HG02588 (cell line): ENCODE results near the gene CLPTM1L.
A peak's percentile ranks its signal among the peaks of the same experiment; 100 is the strongest.

Source experiments
- ATAC-seq: cut with Tn5 transposase; IDR thresholded peaks from one replicate; pipeline ENCODE4 v1.9.1; 2021; ENCODE audit warnings: mild to moderate bottlenecking, moderate library complexity; ENCODE audit not compliant: unreplicated experiment

CLPTM1L gene, protein sequence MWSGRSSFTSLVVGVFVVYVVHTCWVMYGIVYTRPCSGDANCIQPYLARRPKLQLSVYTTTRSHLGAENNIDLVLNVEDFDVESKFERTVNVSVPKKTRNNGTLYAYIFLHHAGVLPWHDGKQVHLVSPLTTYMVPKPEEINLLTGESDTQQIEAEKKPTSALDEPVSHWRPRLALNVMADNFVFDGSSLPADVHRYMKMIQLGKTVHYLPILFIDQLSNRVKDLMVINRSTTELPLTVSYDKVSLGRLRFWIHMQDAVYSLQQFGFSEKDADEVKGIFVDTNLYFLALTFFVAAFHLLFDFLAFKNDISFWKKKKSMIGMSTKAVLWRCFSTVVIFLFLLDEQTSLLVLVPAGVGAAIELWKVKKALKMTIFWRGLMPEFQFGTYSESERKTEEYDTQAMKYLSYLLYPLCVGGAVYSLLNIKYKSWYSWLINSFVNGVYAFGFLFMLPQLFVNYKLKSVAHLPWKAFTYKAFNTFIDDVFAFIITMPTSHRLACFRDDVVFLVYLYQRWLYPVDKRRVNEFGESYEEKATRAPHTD

DNA sequence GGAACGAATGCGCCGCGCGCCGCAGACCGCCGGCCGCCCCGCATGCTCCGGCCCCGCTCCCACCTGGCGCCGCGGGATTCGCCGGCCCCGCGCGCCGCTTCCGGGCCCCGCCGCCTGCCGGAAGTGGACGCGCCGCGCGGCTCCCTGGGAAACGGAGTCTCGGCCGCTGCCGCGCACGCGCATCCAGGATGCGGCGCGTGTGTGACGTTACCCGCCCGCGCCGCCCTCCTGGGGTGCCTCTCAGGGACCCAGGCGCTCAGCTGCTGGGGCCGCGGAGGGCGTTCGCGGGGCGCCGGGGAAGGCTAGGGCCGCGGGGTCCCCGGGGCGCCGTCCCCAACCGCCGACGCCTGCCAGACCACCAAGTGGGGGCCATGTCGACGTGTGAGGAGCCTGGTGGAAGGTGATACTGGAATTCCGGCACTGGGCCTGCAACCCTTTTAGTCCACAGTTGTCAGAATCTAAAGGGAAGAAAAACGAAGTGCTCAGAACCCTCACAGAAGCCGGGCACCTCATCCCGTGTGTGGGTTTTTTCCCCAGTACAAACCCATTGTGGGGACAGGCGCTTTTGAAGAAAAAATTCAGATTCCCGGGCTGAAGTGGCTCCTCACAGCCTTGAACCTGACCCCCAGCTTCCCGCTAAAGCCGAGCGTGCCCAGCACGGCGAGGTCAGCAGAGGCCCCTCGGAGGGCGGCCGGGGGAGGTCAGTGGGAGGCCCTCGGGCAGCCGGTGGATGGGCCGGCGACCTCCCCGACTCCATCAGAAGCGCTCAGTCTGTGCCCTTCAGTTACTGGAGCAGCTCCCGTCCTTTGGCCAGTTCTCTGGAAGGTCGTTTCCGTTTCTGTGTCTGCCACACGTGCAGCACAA, at the start of gene CLPTM1L:
CLPTM1L (minus strand) TSS at position 125 of the 864 bp plus-strand sequence. CDS start 258 bp downstream, outside the sequence.
- ATAC-seq: peak; percentile 77

DNA sequence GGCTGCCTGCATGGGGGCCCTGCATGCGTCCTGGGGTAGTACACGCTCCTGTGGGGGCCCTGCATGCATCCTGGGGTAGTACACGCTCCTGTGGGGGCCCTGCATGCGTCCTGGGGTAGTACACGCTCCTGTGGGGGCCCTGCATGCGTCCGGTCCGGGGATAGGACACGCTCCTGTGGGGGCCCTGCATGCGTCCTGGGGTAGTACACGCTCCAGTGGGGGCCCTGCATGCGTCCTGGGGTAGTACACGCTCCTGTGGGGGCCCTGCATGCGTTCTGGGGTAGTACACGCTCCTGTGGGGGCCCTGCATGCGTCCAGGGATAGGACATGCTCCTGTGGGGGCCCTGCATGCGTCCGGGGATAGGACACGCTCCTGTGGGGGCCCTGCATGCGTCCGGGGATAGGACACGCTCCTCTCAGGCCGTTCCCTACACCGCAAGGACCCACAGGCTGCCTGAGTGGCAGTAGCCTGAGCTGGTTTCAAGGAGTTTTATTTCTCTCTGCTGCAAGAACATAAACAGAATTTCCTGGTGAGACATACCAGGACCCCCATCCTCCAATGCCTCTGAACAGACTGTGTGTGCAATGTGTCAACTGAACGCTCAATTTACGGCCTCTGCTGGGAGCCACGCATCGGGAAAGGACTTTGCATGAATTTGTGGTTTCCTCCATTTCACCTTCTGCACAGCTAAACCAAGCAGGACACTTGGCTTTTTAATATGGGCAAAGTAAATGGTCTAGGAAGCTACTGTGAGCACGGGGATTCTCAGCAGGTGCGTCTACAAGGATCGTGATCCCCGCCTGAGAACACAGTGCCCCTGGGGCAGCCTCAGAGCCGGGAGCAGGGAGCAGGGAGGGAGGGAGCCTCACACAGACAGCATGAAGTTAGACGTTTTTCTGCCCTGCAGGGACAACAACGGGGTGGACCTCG, 48.9 kb upstream of the CLPTM1L start:
- no peak for ATAC-seq

DNA sequence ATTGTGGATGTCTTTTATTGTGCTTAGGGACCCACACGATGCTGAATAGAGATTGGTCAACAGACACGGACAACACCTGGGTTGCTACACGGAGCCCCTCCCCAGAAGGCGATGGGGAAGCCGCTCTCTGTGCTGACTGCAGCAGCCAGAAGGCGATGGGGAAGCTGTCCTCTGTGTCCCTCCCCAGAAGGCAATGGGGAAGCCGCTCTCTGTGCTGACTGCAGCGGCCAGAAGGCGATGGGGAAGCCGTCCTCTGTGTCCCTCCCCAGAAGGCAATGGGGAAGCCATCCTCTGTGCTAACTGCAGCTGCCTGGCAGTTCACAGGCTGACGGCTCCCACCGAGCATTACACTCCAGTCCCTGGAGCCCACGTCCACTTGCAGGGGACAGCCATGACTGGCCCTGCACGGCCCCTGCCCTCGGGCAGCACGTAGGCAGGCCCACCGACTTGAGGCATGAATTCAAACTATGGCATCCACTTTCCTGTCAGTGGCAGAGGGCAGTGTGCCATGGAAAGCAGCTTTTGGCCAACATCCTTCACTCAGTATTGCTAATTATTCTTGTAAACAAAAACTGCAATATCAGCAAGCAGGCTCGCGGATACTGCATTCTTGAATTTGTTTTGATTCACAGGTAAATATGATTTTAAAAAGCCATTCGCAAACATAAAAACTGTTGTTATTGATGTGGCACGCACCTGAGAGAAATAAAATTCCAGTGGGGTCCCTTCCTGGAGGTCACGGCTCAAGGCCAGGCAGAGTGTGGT, 48.1 kb upstream of the CLPTM1L start:
- ATAC-seq: no peak

DNA sequence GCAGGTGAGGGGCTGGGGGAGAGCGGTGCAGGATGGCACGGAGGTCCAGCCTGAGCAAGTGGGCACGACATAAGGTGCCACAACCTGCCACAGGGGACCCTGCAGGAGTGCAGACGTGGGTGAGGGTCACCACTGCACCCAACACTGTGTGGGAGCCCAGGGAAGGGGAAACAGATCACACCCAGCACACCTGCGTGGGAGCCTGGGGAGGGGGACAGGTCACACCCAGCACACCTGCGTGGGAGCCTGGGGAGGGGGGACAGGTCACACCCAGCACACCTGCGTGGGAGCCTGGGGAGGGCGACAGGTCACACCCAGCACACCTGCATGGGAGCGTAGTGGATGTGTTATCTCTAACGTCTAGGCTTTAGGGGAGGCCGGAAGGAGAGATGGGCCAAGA, 47.4 kb upstream of the CLPTM1L start:
- ATAC-seq: no peak

DNA sequence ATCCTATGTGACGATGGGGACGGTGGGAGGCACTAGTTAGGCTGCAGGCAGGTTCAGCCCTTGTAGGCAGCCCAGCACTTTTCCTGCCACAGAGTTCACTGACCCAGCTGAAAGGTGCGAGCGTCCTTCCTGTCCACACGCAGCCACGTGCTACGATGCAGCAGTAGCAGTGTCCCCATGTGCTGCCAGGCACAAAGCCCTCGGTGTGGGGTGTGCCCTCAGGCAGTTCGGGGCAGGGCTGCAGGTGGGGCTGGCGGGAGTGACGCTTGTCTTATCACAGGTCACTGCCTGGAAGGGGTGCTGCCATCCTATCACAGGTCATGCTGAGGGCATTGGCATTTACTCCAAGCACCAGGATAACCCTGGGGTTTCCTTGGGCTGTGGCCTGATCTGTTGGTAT, 46.8 kb upstream of the CLPTM1L start:
- no peak for ATAC-seq

DNA sequence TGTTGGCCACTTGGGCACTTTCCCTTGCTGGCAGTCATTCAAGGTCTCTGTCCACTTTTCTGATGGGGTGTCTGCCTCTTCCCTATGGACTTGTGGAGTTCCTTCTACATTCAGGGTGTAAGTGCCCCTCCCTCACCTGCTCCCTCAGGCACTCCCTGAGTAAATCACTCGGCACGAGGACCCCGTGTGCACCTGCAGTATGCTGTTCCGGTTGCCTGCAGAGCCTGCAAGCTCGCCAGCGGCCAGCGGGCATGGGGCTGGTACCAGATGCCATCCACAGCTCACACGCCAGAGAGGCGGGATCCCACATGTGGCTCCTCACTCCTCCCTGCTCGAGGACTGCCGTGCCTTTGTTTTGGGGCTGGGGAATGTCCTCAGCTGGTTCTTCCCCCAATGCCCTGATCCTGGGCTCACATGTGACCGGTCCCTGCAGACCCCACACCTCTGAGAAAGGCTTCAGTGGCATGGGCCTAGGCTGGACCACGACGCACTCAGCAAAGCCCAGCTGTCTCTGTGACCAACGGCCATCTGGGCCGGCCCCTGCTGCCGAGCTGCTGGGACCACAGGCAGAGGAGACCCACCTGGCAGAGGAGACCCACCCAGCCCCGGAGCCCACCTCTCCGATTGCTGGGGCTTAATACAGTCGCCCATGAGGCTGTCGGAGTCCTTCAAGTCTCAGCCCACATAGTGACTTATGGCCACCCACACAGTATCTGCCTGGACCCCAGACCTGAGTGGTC, 46.1 kb upstream of the CLPTM1L start:
- ATAC-seq: no peak

DNA sequence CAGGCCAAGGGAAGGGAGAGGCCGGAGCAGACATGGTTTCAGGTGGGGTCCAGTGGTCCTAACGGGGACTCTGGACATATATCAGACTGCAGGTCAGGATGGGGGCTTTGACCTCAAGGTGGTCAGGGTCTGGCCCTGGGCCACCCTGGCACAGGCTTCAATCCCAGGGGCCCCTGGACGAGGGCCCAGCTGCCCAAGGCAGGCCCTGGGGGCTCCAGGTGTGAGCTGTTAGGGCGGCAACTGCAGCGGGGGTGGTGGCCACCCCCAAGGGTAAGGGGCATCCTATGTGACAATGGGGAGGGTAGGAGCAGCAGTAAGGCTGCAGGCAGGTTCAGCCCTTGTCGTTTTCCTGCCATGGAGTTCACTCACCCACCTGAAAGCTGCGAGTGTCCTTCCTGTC, 45.4 kb upstream of the CLPTM1L start:
- no peak for ATAC-seq

DNA sequence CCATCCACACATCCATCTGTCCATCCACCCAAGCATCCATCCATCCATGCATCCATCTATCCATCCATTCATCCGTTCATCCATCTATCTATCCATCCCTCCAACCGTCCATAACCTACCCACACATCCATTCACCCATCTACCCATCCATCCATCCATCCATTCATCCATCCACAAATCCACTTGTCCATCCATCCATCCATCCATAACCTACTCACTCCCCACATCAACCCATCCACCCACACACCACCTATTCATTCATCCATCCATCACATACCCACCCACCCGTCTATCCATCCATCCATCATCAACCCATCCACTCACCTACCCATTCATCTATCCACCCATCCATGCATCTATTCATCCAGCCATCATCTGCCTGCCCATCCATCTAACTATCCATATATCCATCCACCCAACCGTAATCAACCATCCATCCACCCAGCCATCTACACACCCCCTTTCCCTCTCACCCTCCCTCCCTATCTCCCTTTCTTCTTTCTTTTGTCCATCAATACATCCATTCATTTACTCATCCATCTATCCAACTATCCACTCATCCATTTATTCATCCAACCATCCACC, 43.6 kb upstream of the CLPTM1L start:
- no peak for ATAC-seq

DNA sequence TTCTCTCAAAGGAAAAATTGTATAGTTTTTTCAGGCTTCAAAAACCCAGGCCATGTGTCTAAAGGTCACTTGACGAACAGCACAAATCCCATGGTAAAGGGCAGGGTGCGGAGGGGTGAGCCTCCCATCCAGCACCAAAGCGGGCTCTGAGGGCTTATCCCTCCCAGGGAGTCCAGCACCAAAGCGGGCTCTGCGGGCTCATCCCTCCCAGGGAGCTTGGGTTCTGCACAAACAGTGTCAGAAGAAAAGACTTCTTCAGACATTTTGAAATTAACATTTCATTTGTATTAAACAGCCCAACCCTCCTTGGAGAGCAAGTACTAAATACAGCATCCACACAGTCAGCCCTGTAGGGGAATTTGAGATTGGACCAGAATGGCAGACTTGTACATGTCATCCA, 43.0 kb upstream of the CLPTM1L start:
- no peak for ATAC-seq

DNA sequence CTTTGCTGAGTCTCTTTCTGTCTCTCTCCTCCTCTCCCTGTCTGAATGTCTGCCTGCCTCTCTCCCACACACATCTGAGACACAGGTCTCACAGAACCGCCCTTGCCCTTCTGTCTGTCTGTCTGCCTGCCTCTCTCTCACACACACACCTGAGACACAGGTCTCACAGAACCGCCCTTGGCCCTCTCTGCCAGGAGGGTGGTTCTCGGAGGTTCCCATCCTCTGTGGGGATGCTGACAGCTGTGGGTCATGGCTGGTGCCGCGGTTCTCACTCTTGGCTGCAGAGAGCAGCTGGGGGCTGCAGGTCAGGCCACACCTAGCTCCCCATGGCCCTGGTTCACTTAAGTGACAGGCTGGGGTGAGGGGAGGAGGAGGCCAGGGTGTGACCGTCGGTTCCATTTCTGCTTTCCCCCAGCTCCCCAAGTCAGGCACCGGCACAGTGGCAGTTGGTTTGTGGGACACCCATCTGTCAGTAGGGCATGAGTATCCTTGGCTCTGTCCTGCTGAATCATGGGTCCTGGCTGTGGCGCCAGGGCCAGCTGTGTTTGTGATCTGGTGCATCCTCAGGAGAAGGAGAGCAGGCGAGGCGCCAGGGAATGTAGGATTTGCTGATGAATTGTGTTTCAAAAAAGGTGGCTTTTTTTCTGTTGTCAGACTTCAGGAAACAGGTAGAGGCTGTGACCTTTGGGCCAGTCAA, 42.3 kb upstream of the CLPTM1L start:
- ATAC-seq: no peak

DNA sequence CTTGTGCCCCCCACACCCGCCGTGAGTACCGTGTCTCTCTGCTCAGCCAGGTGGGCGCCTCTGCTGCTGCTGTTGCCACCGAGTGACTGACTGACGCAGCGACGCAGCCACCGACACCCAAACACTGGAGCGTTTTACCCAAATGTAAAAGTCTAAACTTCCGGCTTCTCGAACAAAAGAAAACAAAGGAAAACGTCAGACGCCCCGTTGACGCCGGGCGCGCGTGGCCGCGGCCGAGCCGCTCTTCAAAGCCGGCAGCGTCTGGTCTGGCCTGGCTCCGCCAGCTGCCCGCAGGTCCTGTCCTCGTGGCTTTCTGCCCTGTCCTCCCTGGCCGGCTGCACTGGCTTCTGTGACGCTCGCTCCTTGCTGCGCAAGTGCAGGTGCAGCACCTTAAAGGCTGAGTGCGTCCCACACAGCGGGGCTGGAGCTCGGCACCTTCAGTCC, 41.4 kb upstream of the CLPTM1L start:
- peak; percentile 44 for ATAC-seq

DNA sequence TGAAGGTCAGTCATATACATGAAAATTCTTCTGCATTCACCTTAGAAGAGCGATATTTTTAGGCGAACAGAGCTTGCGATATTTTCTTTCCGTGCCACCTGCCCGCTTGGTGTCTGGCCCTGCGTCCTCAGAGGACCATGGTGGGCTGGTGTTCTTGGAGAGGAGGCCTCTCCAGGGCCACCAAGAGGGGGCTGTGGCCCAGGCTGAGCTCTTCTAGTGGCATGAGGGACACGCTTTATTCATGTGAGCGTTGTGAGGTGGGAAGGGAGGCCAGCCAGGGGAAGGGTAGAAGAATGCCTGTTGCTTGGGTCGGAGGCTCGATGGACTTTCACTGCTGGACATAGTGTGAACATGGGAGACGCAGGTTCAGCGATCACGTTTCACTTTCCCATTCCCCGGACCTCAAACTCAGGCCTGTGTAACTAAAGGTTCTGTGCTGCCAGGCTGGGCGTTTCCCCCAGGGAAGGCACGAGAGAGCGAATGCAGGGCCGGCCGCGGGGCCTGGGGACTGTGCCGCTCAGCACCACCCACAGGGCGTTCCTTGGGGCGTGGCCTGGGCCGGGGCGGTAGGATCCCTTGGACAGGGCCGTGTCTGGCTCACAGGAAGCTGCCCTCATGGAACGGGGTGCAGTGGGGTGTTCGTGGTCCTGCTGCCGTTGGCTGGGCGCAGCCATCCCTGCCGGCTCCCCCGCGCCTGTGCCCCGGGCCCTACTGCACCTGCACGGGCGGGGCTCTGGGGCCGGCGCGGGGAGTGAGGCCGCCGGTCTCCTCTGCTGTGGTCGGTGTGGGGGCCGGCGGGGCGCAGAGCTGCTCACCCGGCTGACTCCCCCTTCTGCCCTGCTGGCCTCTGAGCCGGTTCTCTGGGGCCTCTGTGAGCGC, 40.7 kb upstream of the CLPTM1L start:
- ATAC-seq: peak; percentile 88

DNA sequence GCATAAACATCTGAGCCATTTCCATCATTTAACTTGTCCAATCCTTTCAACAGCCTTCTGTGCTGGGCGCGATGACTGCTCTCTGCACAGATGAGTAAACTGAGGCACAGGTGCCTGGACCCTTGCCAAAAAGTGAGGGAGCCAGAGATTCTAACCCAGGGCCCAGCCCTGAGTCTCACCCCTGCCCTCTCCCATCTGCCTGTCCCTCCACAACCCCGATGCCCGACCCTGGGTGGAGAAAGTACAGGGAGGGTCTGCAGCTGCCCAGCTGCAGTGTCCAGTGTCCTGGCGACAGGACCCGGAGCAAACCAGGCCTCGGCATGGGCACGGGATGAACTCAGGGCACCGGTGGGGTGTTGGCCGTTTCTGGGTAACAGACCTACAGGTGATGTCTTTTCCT, 39.6 kb upstream of the CLPTM1L start:
- ATAC-seq: no peak

DNA sequence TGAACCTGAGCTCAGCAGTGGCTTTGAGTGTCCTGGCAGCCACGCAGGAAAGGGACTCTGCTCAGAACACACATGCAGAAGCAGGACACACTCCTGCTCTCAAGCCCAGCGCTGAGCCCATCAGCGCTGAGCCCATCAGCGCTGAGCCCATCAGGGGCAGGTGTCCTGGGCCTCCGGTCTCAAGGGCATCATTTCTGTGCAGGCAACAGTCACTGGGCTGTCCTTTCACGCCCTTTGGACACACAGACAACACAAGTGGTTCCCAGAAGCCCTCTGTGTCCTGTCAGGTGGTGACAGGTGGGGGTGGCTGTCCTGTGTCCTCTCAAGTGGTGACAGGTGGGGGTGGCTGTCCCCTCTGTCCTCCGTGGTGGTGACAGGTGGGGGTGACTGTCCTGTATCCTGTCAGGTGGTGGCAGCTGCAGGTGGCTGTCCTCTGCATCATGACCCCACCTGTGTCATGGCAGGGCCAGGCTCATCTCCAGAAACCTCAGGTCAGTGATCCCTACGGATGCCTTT, 39.0 kb upstream of the CLPTM1L start:
- no peak for ATAC-seq

DNA sequence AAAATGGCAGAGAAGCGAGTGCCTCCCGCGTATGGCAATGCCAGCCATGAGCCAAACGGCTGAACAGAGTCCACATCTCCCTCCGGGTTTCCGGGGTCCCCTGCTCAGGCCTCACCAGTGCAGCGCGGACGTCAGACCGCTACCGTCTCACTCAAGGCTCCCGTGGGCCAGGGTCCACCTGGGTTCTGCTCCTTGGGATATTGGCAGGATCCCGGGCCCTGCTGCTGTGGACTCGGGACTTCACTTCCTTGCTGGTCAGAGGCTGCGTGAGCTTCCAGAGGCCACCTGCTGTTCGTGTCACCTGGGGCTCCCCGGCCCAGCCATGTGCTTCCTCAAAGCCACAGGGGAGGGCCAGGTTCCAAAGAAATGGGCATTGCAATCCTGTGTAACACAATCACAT, 38.4 kb upstream of the CLPTM1L start:
- no peak for ATAC-seq

DNA sequence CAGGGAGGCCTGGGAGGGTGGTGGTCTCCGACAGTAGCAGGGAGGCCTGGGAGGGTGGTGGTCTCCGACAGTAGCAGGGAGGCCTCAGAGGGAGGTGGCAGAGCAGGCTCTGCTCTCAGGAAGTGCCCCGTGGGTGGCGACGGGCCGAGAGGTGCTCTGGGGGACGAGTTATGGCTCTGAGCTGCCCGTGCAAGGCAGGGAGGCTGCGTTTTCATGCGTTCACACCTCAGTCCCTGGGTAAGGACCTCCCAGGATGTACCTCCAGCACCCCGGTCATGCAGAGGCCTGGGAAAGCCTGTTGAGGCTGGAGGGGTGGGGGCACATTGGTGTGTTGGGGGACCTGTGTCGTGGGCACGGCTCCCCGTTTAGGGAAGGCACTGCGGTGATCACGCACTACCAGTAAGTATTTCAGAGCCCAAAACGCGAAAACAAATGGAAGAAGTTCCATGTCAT, 37.4 kb upstream of the CLPTM1L start:
- ATAC-seq: no peak
